Cardiac fibroblast (primary cell): ENCODE results near the gene LTBP2.
A peak's percentile ranks its signal among the peaks of the same experiment; 100 is the strongest.

Source experiments
- DNase-seq, 2 donors: peaks; one replicate each; pipeline versions ENCODE4 v3.0.0 to v3.0.0-alpha.2; 2010; ENCODE audit warnings: low read depth in 2 of 2
- H3K4me3 ChIP-seq, 2 donors: replicated peaks in 1 of 2; 1 replicate in 1 of 2; 2 replicates in 1 of 2; pipeline ENCODE4 v1.5.1; 2011; ENCODE audit warnings: low read depth in 2 of 2, low read length in 2 of 2, mild to moderate bottlenecking in 2 of 2, moderate library complexity in 1 of 2
- CTCF ChIP-seq: IDR thresholded peaks from one replicate; pipeline ENCODE4 v1.5.1; 2011; ENCODE audit warnings: low read depth, mild to moderate bottlenecking, low read length, inconsistent platforms

LTBP2 gene

GRCh38 chr14:74551001-74551400 is 61.0 kb downstream of the LTBP2 start:
- no peak overlapping the region for H3K4me3 ChIP-seq
- TF ChIP-seq CTCF = no peak
- no peak for DNase-seq

GRCh38 chr14:74550071-74550470 is 62.0 kb downstream of the LTBP2 start:
- DNase-seq = no peak
- TF ChIP-seq CTCF = no peak
- no peak overlapping the region for H3K4me3 ChIP-seq

GRCh38 chr14:74549588-74549987 is 62.4 kb downstream of the LTBP2 start:
- peak in 1 of 2 donors; percentile 31 for DNase-seq
- no peak overlapping the region for H3K4me3 ChIP-seq

GRCh38 chr14:74548881-74549280 is 63.2 kb downstream of the LTBP2 start:
- peak; percentile 74 to 78 for DNase-seq
- no peak overlapping the region for H3K4me3 ChIP-seq
- TF ChIP-seq CTCF = no peak

More at GRCh38 chr14:74549588-74549987, 62.4 kb downstream of the LTBP2 start:
- TF ChIP-seq CTCF = peak; percentile 49

- TF ChIP-seq CTCF = no peak
- H3K4me3 ChIP-seq = no peak overlapping the region
- DNase-seq = no peak
Observed at GRCh38 chr14:74547331-74547927, 64.6 kb downstream of the LTBP2 start.

GRCh38 chr14:74546416-74546815 is 65.6 kb downstream of the LTBP2 start:
- no peak for TF ChIP-seq CTCF
- H3K4me3 ChIP-seq = no peak overlapping the region
- DNase-seq = no peak

- TF ChIP-seq CTCF = no peak
- no peak for DNase-seq
- no peak overlapping the region for H3K4me3 ChIP-seq
Observed at GRCh38 chr14:74545386-74545785, 66.7 kb downstream of the LTBP2 start.
